GM20000 (cell line): ENCODE data around the gene ARID2.
A peak's percentile ranks its signal among the peaks of the same experiment; 100 is the strongest.

Experiments
- DNase-seq: peaks from one replicate; pipeline ENCODE4 v3.0.0; 2012; ENCODE audit warnings: low spot score
- TF ChIP-seq, protein P1 (sequence below): IDR thresholded peaks from 2 replicates; pipeline ENCODE4 v1.5.1; 2012; ENCODE audit warnings: mild to moderate bottlenecking, control low read depth; ENCODE audit errors: extremely low read depth, missing control alignments

The ARID2 gene

DNA sequence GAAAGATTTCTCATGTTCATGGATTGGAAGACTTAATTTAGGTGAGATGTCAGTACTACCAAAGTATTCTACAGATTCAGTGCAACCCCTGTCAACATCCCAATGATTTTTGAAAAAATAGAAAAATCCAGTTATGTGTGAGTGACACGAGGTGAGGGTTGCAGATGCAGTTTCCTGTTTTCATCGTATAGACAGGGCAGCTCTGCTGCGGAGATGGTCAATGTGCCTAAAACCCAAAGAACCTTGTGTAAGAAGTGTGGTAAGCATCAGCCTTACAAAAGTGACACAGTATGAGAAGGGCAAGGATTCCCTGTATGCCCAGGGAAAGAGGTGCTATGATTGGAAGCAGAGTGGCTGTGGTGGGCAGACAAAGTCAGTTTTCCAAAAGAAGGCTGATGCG is 166.5 kb downstream of the ARID2 start:
- TF ChIP-seq, protein P1, sequence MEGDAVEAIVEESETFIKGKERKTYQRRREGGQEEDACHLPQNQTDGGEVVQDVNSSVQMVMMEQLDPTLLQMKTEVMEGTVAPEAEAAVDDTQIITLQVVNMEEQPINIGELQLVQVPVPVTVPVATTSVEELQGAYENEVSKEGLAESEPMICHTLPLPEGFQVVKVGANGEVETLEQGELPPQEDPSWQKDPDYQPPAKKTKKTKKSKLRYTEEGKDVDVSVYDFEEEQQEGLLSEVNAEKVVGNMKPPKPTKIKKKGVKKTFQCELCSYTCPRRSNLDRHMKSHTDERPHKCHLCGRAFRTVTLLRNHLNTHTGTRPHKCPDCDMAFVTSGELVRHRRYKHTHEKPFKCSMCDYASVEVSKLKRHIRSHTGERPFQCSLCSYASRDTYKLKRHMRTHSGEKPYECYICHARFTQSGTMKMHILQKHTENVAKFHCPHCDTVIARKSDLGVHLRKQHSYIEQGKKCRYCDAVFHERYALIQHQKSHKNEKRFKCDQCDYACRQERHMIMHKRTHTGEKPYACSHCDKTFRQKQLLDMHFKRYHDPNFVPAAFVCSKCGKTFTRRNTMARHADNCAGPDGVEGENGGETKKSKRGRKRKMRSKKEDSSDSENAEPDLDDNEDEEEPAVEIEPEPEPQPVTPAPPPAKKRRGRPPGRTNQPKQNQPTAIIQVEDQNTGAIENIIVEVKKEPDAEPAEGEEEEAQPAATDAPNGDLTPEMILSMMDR = no peak
- no peak for DNase-seq

DNA sequence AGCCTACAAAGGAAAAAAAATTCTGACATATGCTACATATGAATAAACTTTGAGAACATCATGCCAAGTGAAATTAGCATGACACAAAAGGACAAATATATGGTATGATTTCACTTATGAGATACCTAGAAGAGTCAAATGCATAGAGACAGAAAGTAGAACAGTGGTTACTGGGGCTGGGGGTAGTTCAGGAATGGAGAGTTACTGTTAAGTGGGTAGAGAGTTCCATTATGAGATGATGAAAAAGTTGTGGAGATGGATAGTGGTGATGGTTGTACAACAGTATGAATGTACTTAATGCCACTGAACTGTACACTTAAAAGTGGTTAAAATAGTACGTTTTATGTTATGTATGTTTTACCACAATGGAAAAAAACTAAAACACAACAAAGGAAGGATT is 168.6 kb downstream of the ARID2 start:
- TF ChIP-seq, protein P1 = no peak
- DNase-seq = no peak

DNA sequence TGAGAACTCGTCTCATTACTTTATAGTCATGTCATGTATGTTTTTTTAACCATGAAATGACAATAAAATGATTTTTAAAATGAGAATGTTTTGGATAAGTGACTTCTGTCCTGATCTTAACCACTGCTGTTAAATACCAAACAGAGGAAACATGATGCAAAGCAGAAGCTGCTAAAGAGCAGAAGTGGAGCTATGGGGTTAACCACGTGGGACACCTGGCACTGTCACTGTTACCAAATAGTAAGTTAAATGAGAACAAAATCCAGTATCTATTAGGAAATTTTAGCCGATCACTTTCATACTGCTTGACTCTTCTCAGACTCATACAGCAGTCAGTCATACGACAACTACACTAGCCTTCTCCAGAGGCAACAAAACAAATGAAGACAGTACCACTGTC is 178.4 kb downstream of the ARID2 start:
- TF ChIP-seq, protein P1 = no peak
- peak; percentile 23 for DNase-seq

DNA sequence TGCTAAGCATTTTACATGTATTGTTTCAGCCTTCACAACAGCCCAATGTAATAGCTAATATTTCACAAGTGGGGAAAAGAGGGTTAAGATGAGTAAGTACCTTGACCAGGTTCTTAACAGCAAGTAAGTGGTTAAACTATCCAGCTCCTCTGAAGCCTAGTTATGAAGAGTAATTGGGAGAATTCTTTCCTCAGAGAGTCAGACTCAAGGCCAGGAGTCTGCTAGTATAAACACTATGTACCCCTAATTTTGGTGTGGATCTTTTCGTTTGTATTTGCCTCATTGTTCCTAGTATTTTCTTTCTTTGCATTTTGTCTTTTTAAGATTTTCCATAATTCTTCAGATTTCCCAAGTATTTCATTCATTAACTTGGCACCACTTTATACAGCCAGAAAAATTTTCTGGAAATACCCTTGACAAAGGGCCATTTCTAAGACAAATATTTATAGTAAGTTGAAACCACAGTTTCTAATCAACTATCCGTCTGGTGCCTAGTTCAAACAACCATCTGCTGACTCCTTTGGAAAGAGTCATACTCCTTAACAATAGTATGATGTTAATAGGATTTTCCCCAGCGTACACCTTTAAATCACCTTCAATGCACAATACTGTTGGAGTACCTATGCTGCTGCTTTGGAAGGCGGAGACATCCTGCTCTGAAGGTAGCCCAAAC is 179.7 kb downstream of the ARID2 start:
- DNase-seq = no peak
- TF ChIP-seq, protein P1 = no peak

DNA sequence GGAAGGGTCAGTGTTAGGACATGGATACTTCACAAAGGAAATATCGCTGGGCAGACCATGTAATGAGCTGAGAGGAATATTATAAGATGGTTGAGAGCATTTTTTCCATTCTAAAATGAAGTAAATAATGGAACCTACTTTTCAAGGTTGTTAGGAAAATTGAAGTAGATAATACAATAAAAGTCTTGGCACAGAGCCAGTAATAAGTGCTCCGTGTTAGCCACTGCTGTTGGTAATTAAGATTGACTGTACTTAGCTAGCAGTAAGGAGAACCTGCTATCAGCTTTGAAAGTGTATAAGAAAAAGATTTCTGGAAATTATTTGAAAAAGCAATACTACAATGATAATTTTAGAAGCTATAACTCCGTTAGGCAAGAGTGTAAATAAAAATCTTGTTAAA is 183.3 kb downstream of the ARID2 start:
- TF ChIP-seq, protein P1 = no peak
- DNase-seq = no peak

DNA sequence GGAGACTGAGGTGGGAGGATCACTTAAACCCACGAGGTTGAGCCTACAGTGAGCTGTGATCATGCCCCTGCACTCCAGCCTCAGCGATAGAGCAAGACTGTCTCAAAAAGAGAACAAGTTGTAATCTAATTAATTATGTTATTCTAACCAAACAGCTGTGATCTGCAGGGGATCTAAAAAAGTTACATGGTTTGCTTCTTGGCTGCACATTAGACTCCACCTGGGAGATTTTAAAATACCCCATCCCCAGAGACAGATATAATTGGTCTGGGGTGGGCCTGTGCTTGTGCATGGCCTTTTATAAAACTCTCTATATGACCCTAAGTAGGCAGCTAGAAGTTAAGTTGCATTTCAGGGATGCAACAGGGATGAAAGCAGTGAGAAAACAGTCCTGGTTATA is 184.1 kb downstream of the ARID2 start:
- TF ChIP-seq, protein P1 = no peak
- DNase-seq = no peak

DNA sequence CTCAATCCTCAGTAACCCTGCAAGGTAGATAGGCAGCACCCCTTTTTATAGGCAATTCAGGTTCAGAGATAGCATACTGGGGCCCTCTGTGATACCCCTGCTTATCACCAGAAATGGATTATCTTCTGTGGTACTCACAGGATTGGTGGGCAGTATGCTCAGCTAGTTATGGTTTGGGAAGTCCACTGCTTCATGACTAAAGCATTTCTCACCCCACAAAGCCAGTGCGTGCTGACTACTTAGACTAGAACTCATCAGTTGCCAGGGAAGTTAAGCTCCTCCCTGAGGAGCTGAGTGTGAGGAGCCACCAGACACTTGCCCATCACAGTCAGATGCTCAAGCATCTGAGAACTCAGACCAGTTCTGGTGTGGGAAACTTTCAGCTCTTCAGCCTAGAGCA is 184.6 kb downstream of the ARID2 start:
- DNase-seq = peak; percentile 30
- TF ChIP-seq, protein P1 = no peak
